Cardiac fibroblast (primary cell): ENCODE results near the gene KL.

ENCODE experiments used
- DNase-seq, 2 donors: peaks; one replicate each; pipeline versions ENCODE4 v3.0.0 to v3.0.0-alpha.2; 2010; ENCODE audit warnings: low read depth in 2 of 2
- H3K4me3 ChIP-seq, 2 donors: replicated peaks in 1 of 2; 1 replicate in 1 of 2; 2 replicates in 1 of 2; pipeline ENCODE4 v1.5.1; 2011; ENCODE audit warnings: low read depth in 2 of 2, low read length in 2 of 2, mild to moderate bottlenecking in 2 of 2, moderate library complexity in 1 of 2
- TF ChIP-seq, protein P1 (sequence below): IDR thresholded peaks from one replicate; pipeline ENCODE4 v1.5.1; 2011; ENCODE audit warnings: low read depth, mild to moderate bottlenecking, low read length, inconsistent platforms

Gene KL

DNA sequence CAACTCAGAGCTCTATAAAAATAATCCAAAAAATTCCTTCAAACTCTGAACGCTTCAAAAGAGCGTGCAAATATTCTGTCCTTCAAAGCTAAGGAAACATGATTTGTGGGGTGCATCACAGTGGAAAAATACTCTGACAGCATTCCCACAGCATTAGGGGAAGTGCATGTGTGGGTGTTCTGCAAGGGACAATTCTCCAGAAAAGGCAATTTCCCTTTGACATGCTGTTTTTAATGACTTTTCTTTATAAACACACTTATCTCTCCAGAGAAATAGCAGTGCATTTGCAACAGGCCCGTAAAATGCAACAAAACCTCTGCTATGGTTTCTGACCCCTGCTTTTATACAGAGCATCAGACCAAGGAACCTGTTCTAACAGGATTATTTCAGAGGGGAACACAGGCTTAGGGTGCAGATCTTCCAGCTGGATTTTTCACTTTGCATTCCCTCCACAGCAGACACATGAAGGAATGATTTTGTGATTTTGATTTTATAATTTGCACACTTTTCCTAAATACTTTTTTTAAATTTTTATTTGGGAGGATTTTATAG, 42.6 kb downstream of the KL start:
- TF ChIP-seq, protein P1, sequence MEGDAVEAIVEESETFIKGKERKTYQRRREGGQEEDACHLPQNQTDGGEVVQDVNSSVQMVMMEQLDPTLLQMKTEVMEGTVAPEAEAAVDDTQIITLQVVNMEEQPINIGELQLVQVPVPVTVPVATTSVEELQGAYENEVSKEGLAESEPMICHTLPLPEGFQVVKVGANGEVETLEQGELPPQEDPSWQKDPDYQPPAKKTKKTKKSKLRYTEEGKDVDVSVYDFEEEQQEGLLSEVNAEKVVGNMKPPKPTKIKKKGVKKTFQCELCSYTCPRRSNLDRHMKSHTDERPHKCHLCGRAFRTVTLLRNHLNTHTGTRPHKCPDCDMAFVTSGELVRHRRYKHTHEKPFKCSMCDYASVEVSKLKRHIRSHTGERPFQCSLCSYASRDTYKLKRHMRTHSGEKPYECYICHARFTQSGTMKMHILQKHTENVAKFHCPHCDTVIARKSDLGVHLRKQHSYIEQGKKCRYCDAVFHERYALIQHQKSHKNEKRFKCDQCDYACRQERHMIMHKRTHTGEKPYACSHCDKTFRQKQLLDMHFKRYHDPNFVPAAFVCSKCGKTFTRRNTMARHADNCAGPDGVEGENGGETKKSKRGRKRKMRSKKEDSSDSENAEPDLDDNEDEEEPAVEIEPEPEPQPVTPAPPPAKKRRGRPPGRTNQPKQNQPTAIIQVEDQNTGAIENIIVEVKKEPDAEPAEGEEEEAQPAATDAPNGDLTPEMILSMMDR = no peak
- H3K4me3 ChIP-seq = no peak overlapping the region
- no peak for DNase-seq

DNA sequence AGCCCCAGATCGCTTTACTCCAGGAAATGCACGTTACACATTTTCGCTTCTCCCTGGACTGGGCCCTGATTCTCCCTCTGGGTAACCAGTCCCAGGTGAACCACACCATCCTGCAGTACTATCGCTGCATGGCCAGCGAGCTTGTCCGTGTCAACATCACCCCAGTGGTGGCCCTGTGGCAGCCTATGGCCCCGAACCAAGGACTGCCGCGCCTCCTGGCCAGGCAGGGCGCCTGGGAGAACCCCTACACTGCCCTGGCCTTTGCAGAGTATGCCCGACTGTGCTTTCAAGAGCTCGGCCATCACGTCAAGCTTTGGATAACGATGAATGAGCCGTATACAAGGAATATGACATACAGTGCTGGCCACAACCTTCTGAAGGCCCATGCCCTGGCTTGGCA, 44.6 kb downstream of the KL start:
- no peak for DNase-seq

GRCh38 chr13:33066329-33066728, 50.1 kb downstream of the KL start:
- H3K4me3 ChIP-seq = no peak overlapping the region
- DNase-seq = no peak
- TF ChIP-seq, protein P1 = no peak

More for the DNA sequence above, 44.6 kb downstream of the KL start:
- no peak overlapping the region for H3K4me3 ChIP-seq
- TF ChIP-seq, protein P1 = no peak

- TF ChIP-seq, protein P1 = peak; percentile 25
- peak in 1 of 2 donors; percentile 58 for DNase-seq
- H3K4me3 ChIP-seq = no peak overlapping the region
Observed at GRCh38 chr13:33069365-33069764, 53.1 kb downstream of the KL start.

GRCh38 chr13:33070713-33071112, 54.5 kb downstream of the KL start:
- TF ChIP-seq, protein P1 = no peak
- peak in 1 of 2 donors; percentile 29 for DNase-seq

DNA sequence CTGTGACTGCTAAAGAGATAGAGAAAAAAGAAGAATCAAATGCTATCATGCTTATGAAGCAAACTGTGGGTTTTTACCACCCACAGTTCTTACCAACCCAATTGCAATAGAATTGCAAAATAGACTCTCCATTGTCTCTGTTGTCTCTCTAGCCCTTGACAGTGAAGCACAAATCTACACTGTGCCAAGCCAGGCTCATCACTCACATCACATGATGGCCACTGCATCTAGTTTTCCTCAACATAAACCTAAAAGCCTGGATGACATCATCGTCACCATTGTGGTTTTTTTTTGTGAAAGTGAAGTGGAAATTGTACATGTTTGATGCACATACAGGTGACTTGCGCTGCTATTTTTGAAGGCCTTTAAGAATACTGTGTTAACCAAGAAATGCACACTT, 56.1 kb downstream of the KL start:
- TF ChIP-seq, protein P1 = no peak
- H3K4me3 ChIP-seq = no peak overlapping the region
- no peak for DNase-seq

More at GRCh38 chr13:33070713-33071112, 54.5 kb downstream of the KL start:
- H3K4me3 ChIP-seq = no peak overlapping the region

DNA sequence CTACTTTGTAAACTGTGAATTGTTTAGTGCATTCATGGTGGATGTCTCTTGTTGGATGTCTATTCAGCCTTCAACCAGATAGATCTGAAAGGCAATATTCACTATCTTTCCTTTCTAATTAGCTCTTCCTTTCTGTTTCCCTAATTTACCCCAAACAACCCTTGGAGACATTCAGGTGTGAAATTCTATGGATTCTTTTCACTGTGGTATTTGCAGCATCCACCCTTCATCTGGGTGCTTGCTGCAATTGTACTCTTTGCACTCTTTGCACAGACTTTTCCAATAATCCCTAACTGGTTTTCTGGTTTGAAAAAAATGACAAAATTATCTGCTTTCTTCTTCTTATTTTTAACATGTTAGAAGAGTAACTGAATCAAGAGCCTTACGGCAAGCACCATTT, 56.5 kb downstream of the KL start:
- TF ChIP-seq, protein P1 = no peak
- H3K4me3 ChIP-seq = no peak overlapping the region
- no peak for DNase-seq
